Activated CD4-positive, alpha-beta T cell treated with anti-CD3 and anti-CD28 coated beads, Interleukin-2, amount 50 U/mL, for 1 hour (primary cell): ENCODE results near the gene SMOC1.

Experiments
- DNase-seq: peaks from one replicate; pipeline ENCODE4 v3.0.0-alpha.2; 2020

SMOC1 gene

GRCh38 chr14:70047598-70048312 is 168.5 kb downstream of the SMOC1 start:
- DNase-seq: no peak

GRCh38 chr14:70048313-70048654 is 169.1 kb downstream of the SMOC1 start:
- no peak for DNase-seq

- no peak for DNase-seq
Measured at GRCh38 chr14:70049605-70050004, 170.4 kb downstream of the SMOC1 start.

- DNase-seq: no peak
Measured at GRCh38 chr14:70050136-70050535, 170.9 kb downstream of the SMOC1 start.

GRCh38 chr14:70052990-70053389 is 173.8 kb downstream of the SMOC1 start:
- DNase-seq: no peak

- no peak for DNase-seq
Measured at GRCh38 chr14:70057519-70058136, 178.4 kb downstream of the SMOC1 start.

- DNase-seq: no peak
Measured at GRCh38 chr14:70059545-70059944, 180.3 kb downstream of the SMOC1 start.

GRCh38 chr14:70061108-70061507 is 181.9 kb downstream of the SMOC1 start:
- no peak for DNase-seq

GRCh38 chr14:70064136-70064865 is 185.1 kb downstream of the SMOC1 start:
- DNase-seq: no peak

- no peak for DNase-seq
Measured at GRCh38 chr14:70067810-70068209, 188.6 kb downstream of the SMOC1 start.

GRCh38 chr14:70069186-70069585 is 190.0 kb downstream of the SMOC1 start:
- DNase-seq: no peak

- DNase-seq: peak; percentile 8
Measured at GRCh38 chr14:70073924-70074566, 194.8 kb downstream of the SMOC1 start.

- no peak for DNase-seq
Measured at GRCh38 chr14:70077005-70077404, 197.8 kb downstream of the SMOC1 start.

GRCh38 chr14:70077720-70078119 is 198.5 kb downstream of the SMOC1 start:
- no peak for DNase-seq

- no peak for DNase-seq
Measured at GRCh38 chr14:70078329-70078728, 199.1 kb downstream of the SMOC1 start.

GRCh38 chr14:70080076-70080475 is 200.9 kb downstream of the SMOC1 start:
- DNase-seq: no peak
